HepG2 (cell line): ENCODE results near the gene NCAM2. TPM values are rescaled to one million over a fixed set of nuclear protein-coding genes. Genes with fewer than 3 reads are reported as not detected.

ENCODE experiments used
- ATAC-seq: fragments of 200-7000 bp; cut with Tn5 transposase; 3 replicates; pipeline ENCODE4 v1.9.1; 2020; ENCODE audit warnings: mild to moderate bottlenecking, moderate library complexity
- BruUV-seq: library from RNA; stranded (reverse); fragments of 400-500 nt; replicated peaks from 2 replicates; lab custom pipeline; 2021; lab: Mats Ljungman, UMichigan
- CTCF ChIA-PET: fragments of 300-600 bp; formaldehyde crosslinking; extraction: SDS; loops from one replicate; lab custom pipeline; 2021; ENCODE audit warnings: low total read pairs, inconsistent platforms, low intra/inter-chr PET ratio; lab: Yijun Ruan, JAX
- POLR2A ChIA-PET: fragments of 350-600 bp; sonication (Branson Sonifier 250); formaldehyde crosslinking; loops from one replicate; lab custom pipeline; 2020; ENCODE audit warnings: antibody characterized with exemption, inconsistent platforms; lab: Yijun Ruan, JAX
- DNase-seq: peaks from one replicate; pipeline ENCODE4 v3.0.0-alpha.2; 2015; ENCODE audit warnings: low spot score
- FAIRE-seq: peaks from 3 replicates; lab custom pipeline; 2011; peaks lifted over from hg19 to GRCh38; lab: Jason Lieb, UNC
- H2AFZ ChIP-seq: one replicate; pipeline ENCODE4 v1.6.1; 2011; ENCODE audit warnings: low read length, inconsistent platforms
- H3K27ac ChIP-seq: fragments of 300-600 bp; 3 replicates; pipeline ENCODE4 v1.8.0; 2011; ENCODE audit warnings: mixed run types, mild to moderate bottlenecking, mixed read lengths, low read length, inconsistent platforms; ENCODE audit not compliant: insufficient read depth; ENCODE audit errors: extremely low read length
- H3K27me3 ChIP-seq, 2 experiments: fragments of 200-600 bp in 1 of 2; 2 replicates in 1 of 2; 3 replicates in 1 of 2; pipeline versions ENCODE4 v1.6.0 to v1.8.0; 2011; ENCODE audit warnings: low read length in 2 of 2, mild to moderate bottlenecking in 2 of 2, moderate library complexity in 2 of 2, inconsistent platforms in 1 of 2; ENCODE audit not compliant: insufficient read depth in 2 of 2, control insufficient read depth in 1 of 2
- H3K36me3 ChIP-seq, 2 experiments: fragments of 200-600 bp in 1 of 2; replicated peaks in 1 of 2; 2 replicates in 1 of 2; 3 replicates in 1 of 2; pipeline versions ENCODE4 v1.5.1 to v1.8.0; 2011; ENCODE audit warnings: low read length in 2 of 2, inconsistent platforms in 1 of 2; ENCODE audit not compliant: insufficient read depth in 2 of 2, control insufficient read depth in 1 of 2
- H3K4me1 ChIP-seq: 2 replicates; pipeline ENCODE4 v1.5.1; 2012; ENCODE audit warnings: low read length, inconsistent platforms; ENCODE audit not compliant: insufficient read depth
- H3K4me2 ChIP-seq: 2 replicates; pipeline ENCODE4 v1.6.0; 2011; ENCODE audit warnings: low read depth, low read length, inconsistent platforms
- H3K4me3 ChIP-seq, 3 experiments: fragments of 200-600 bp in 1 of 3; sonication (generic), shearing (Covaris generic) in 1 of 3; replicated peaks in 1 of 3; 2 replicates each; pipeline ENCODE4 v1.5.1; 2011 to 2016; ENCODE audit warnings: low read length in 3 of 3, inconsistent platforms in 2 of 3, low read depth in 2 of 3, mild to moderate bottlenecking in 2 of 3, control low read depth in 1 of 3, mixed read lengths in 1 of 3; ENCODE audit not compliant: insufficient read depth in 1 of 3
- H3K79me2 ChIP-seq: one replicate; pipeline ENCODE4 v1.6.1; 2011; ENCODE audit warnings: low read length, inconsistent platforms; ENCODE audit not compliant: insufficient read depth
- H3K9ac ChIP-seq: 2 replicates; pipeline ENCODE4 v1.6.0; 2011; ENCODE audit warnings: mild to moderate bottlenecking, low read depth, low read length, inconsistent platforms; ENCODE audit not compliant: insufficient read depth
- H3K9me3 ChIP-seq: 2 replicates; pipeline ENCODE4 v1.5.1; 2012; ENCODE audit warnings: mild to moderate bottlenecking, low read length
- H4K20me1 ChIP-seq: 2 replicates; pipeline ENCODE4 v1.6.0; 2011; ENCODE audit warnings: inconsistent platforms, mild to moderate bottlenecking, low read length, moderate library complexity; ENCODE audit not compliant: insufficient read depth
- ARNT2 ChIP-seq: sonication (generic); formaldehyde crosslinking; IDR thresholded peaks from 2 replicates; pipeline ENCODE4 v1.8.0; 2022; ENCODE audit warnings: mild to moderate bottlenecking, low read depth, missing genetic modification reagents, moderate library complexity
- CREM ChIP-seq, 2 experiments: sonication (generic) in 1 of 2; formaldehyde crosslinking in 1 of 2; IDR thresholded peaks; 2 replicates each; pipeline versions ENCODE4 v1.4.0 to v1.6.1; 2016 to 2020; ENCODE audit warnings: antibody characterized with exemption in 1 of 2, mild to moderate bottlenecking in 1 of 2, missing genetic modification reagents in 1 of 2
- FOXC1 ChIP-seq: sonication (generic); formaldehyde crosslinking; IDR thresholded peaks from 2 replicates; pipeline ENCODE4 v1.8.0; 2022; ENCODE audit warnings: mild to moderate bottlenecking, missing genetic modification reagents, borderline replicate concordance
- MAFK ChIP-seq, 2 experiments: IDR thresholded peaks in 1 of 2; conservative IDR thresholded peaks in 1 of 2; 2 replicates each; pipeline ENCODE4 v1.6.1; 2011; ENCODE audit warnings: improper control_type of control experiment in 2 of 2, low read length in 2 of 2
- MNT ChIP-seq: fragments of 450-650 bp; IDR thresholded peaks from 2 replicates; pipeline ENCODE4 v1.6.1; 2016
- PHF21A ChIP-seq: sonication (generic); formaldehyde crosslinking; IDR thresholded peaks from 2 replicates; pipeline ENCODE4 v1.5.0; 2020; ENCODE audit warnings: mild to moderate bottlenecking, missing genetic modification reagents
- SMARCE1 ChIP-seq: fragments of 450-650 bp; IDR thresholded peaks from 2 replicates; pipeline ENCODE4 v1.6.1; 2017; ENCODE audit warnings: borderline replicate concordance
- ZNF207 ChIP-seq: fragments of 450-650 bp; IDR thresholded peaks from 2 replicates; pipeline ENCODE4 v1.6.1; 2016; ENCODE audit warnings: antibody characterized with exemption, borderline replicate concordance
- ZNF280D ChIP-seq: sonication (generic); formaldehyde crosslinking; IDR thresholded peaks from 2 replicates; pipeline ENCODE4 v1.5.1; 2020; ENCODE audit warnings: mild to moderate bottlenecking, missing genetic modification reagents
- ZNF367 ChIP-seq: sonication (generic); formaldehyde crosslinking; IDR thresholded peaks from 2 replicates; pipeline ENCODE4 v1.4.0; 2020; ENCODE audit warnings: missing genetic modification reagents, borderline replicate concordance
- ZNF644 ChIP-seq: IDR thresholded peaks from 2 replicates; pipeline ENCODE4 v1.6.1; 2016; ENCODE audit warnings: low read depth
- ZNF737 ChIP-seq: sonication (generic); formaldehyde crosslinking; IDR thresholded peaks from 2 replicates; pipeline ENCODE4 v1.5.0; 2020; ENCODE audit warnings: missing genetic modification reagents, mild to moderate bottlenecking, borderline replicate concordance
- ZNF740 ChIP-seq: sonication (generic); formaldehyde crosslinking; IDR thresholded peaks from 2 replicates; pipeline ENCODE4 v1.4.0; 2020; ENCODE audit warnings: missing genetic modification reagents
- WGBS: methylation state at CpG from one replicate; pipeline ENCODE4 v1.1.6; 2017; ENCODE audit warnings: low lambda C conversion rate; 5-methylcytosine and 5-hydroxymethylcytosine counted together
- in situ Hi-C: cut with HindIII; loops from 2 replicates; pipeline ENCODE4 v1.10.0; 2017; ENCODE audit warnings: low pct_unique_long_range_greater_than_20kb; ENCODE audit not compliant: extremely low pct_ligation_motif_present
- intact Hi-C: fragments of 100-400 bp; cut with micrococcal nuclease; formaldehyde crosslinking; loops from one replicate; pipeline ENCODE4 v1.10.0; 2022; ENCODE audit not compliant: unreplicated experiment
- polyA plus RNA-seq, 8 experiments: library from polyadenylated mRNA; depleted of rRNA in 3 of 8; stranded (reverse) in 7 of 8; unstranded in 1 of 8; fragments of >200 nt; fragmentation: Illumina TruSeq in 4 of 8; extraction: Trizol in 4 of 8; gene quantifications; 2 replicates each; pipeline versions ENCODE4 v1.2.1 to v1.2.3, GENCODE V29; 2011 to 2016; ENCODE audit warnings: low read depth in 4 of 8, missing spikeins in 1 of 8, mixed read lengths in 1 of 8; ENCODE audit not compliant: insufficient read depth in 1 of 8
- total RNA-seq, 5 experiments: library from RNA; depleted of rRNA; stranded (reverse); fragments of >200 nt; fragmentation: Illumina TruSeq; extraction: Trizol; gene quantifications; 2 replicates each; pipeline ENCODE4 v1.2.3, GENCODE V29; 2016; ENCODE audit warnings: low read depth in 1 of 5

NCAM2 gene
- total and polyA plus RNA-seq, 2 of the 13 experiments (the other 11 are each of a cell fraction or from before 2014, with no cell fraction given), result not detected

- peaks cover 51% of the 10 kb centered on the region for H3K9me3 ChIP-seq
- no peaks in the 10 kb centered on the region for H3K79me2 ChIP-seq
- no peak overlapping the region for H3K4me3 ChIP-seq
- intact Hi-C loops (no loop called here), in situ Hi-C loops (no loop called here)
- no peaks in the 10 kb centered on the region for H3K36me3 ChIP-seq
- H3K27ac ChIP-seq, result no peak overlapping the region
- DNase-seq, result no peak
- no peaks in the 10 kb centered on the region for H4K20me1 ChIP-seq
- ChIA-PET CTCF (no interaction called here), POLR2A (no interaction called here)
- H2AFZ ChIP-seq, result no peak overlapping the region
- peak; percentile 45; the same call in 1 of the 2 replicates for TF ChIP-seq MNT
- no peak for TF ChIP-seq ZNF644 (CRISPR knock-in tag)
- TF ChIP-seq CREM (IDR thresholded peaks at IDR 0.05), result no peak
- TF ChIP-seq CREM (CRISPR knock-in tag; IDR thresholded peaks at IDR 0.05), result no peak
- no peak for TF ChIP-seq MAFK (conservative IDR thresholded peaks at IDR 0.05 in 1 of 2, IDR thresholded peaks at IDR 0.05 in 1 of 2; ENCODE audit: low read length in 2 of 2)
- no peak for TF ChIP-seq ZNF367 (CRISPR knock-in tag)
- TF ChIP-seq ZNF740 (CRISPR knock-in tag), result no peak
- TF ChIP-seq FOXC1 (CRISPR knock-in tag), result no peak
- no peak overlapping the region for H3K4me2 ChIP-seq
- H3K9ac ChIP-seq, result no peak overlapping the region
- H3K27me3 ChIP-seq, result no peaks in the 10 kb centered on the region
- ATAC-seq, result no peak
- FAIRE-seq, result no peak
- no peaks in the 10 kb centered on the region for H3K4me1 ChIP-seq
- no TSS peak for BruUV-seq
- 31% methylated on average over 3 of the region's 3 CpGs for WGBS
Measured at GRCh38 chr21:21151231-21151630, 153.0 kb downstream of the NCAM2 start.

GRCh38 chr21:21156397-21156796 lies 158.2 kb downstream of the NCAM2 start:
- H3K9me3 ChIP-seq, result peaks cover 40% of the 10 kb centered on the region
- no peak overlapping the region for H3K27ac ChIP-seq
- no TSS peak for BruUV-seq
- POLR2A ChIA-PET, result no interaction called here
- no peak overlapping the region for H3K4me3 ChIP-seq
- no peaks in the 10 kb centered on the region for H3K36me3 ChIP-seq
- CTCF ChIA-PET, result no interaction called here
- ATAC-seq (no peak), DNase-seq (no peak), FAIRE-seq (no peak)
- H3K4me1 ChIP-seq, result no peaks in the 10 kb centered on the region
- in situ Hi-C loops, result no loop called here
- no peak overlapping the region for H3K4me2 ChIP-seq
- H4K20me1 ChIP-seq, result no peaks in the 10 kb centered on the region
- no peaks in the 10 kb centered on the region for H3K27me3 ChIP-seq
- no peak for TF ChIP-seq ZNF207
- no peak for TF ChIP-seq SMARCE1
- TF ChIP-seq PHF21A, result no peak
- no peak for TF ChIP-seq ZNF280D
- TF ChIP-seq ARNT2 (CRISPR knock-in tag), result no peak
- no peak for TF ChIP-seq ZNF737 (CRISPR knock-in tag)
- H2AFZ ChIP-seq, result no peak overlapping the region
- H3K79me2 ChIP-seq, result no peaks in the 10 kb centered on the region
- intact Hi-C loops, result no loop called here
- H3K9ac ChIP-seq, result no peak overlapping the region
